Testis (tissue), 2 donors: ENCODE measurements around the gene TP73.

Experiments
- POLR2A ChIP-seq: fragments of 450-650 bp; IDR thresholded peaks from one replicate; pipeline ENCODE4 v1.6.1; 2017; ENCODE audit warnings: antibody characterized with exemption, mild to moderate bottlenecking, moderate library complexity
- TF ChIP-seq, protein P1 (sequence below), 3 experiments: fragments of 450-650 bp in 2 of 3; fragments of 200-600 bp in 1 of 3; sonication (generic) in 1 of 3; IDR thresholded peaks; one replicate each; pipeline ENCODE4 v1.5.1; 2016 to 2019; ENCODE audit warnings: antibody characterized with exemption in 3 of 3, mild to moderate bottlenecking in 2 of 3, moderate library complexity in 1 of 3

DNA sequence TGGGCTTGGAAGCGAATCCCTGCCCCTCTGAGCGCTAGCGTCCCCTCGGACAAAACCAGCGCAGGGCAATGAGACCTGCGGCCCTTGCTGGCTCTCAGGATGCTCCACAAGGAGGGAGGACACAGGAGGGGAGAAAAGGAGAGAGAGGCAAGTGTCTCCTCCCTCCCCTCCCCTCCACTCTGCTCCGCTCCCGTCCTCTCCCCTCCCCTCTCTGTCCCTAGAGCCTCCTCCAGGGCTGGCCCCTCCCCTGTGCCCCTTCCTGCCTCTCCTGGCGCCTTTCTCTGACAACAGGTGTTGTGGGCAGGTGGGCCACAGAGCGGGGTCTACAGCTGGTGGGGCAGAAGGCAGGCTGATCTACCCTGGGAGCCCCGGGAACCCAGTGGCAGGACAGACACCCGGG is 35.2 kb downstream of the TP73 start:
- TF ChIP-seq, protein P1, sequence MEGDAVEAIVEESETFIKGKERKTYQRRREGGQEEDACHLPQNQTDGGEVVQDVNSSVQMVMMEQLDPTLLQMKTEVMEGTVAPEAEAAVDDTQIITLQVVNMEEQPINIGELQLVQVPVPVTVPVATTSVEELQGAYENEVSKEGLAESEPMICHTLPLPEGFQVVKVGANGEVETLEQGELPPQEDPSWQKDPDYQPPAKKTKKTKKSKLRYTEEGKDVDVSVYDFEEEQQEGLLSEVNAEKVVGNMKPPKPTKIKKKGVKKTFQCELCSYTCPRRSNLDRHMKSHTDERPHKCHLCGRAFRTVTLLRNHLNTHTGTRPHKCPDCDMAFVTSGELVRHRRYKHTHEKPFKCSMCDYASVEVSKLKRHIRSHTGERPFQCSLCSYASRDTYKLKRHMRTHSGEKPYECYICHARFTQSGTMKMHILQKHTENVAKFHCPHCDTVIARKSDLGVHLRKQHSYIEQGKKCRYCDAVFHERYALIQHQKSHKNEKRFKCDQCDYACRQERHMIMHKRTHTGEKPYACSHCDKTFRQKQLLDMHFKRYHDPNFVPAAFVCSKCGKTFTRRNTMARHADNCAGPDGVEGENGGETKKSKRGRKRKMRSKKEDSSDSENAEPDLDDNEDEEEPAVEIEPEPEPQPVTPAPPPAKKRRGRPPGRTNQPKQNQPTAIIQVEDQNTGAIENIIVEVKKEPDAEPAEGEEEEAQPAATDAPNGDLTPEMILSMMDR (IDR thresholded peaks at IDR 0.05): no peak
- no peak for TF ChIP-seq POLR2A
